IPS DF 19.7 (cell line): ENCODE results near the gene S100A14.

Source experiments
- DNase-seq: peaks from one replicate; pipeline ENCODE4 v3.0.0-alpha.2; 2013; ENCODE audit warnings: low read depth, low spot score

Gene S100A14

GRCh38 chr1:153639280-153639679, 23.2 kb upstream of the S100A14 start:
- DNase-seq = no peak

- no peak for DNase-seq
Measured at GRCh38 chr1:153638261-153638660, 22.1 kb upstream of the S100A14 start.

- no peak for DNase-seq
Measured at GRCh38 chr1:153636312-153636711, 20.2 kb upstream of the S100A14 start.

- no peak for DNase-seq
Measured at GRCh38 chr1:153635872-153636271, 19.7 kb upstream of the S100A14 start.

GRCh38 chr1:153633754-153634665, 17.9 kb upstream of the S100A14 start, which contains the start of gene CHTOP:
TSS of gene CHTOP (plus strand) at chr1:153634066. CDS start at chr1:153636589, 2,523 bp downstream.
- peak; percentile 96 for DNase-seq

- DNase-seq = no peak
Measured at GRCh38 chr1:153633161-153633753, 17.1 kb upstream of the S100A14 start.

GRCh38 chr1:153631047-153632022, 15.2 kb upstream of the S100A14 start:
- no peak for DNase-seq

- no peak for DNase-seq
Measured at GRCh38 chr1:153630384-153630783, 14.3 kb upstream of the S100A14 start.

GRCh38 chr1:153629971-153630370, 13.8 kb upstream of the S100A14 start:
- no peak for DNase-seq

GRCh38 chr1:153629343-153629665, 13.2 kb upstream of the S100A14 start:
- no peak for DNase-seq

GRCh38 chr1:153628638-153629342, 12.7 kb upstream of the S100A14 start:
- no peak for DNase-seq

GRCh38 chr1:153627715-153628626, 11.8 kb upstream of the S100A14 start, which contains the start of gene S100A1:
TSS of gene S100A1 (plus strand) at chr1:153628434. CDS start at chr1:153630522, 2,088 bp downstream.
- DNase-seq = no peak

GRCh38 chr1:153626904-153627714, 11.0 kb upstream of the S100A14 start, which contains the start of gene S100A13:
TSS of gene S100A13 (minus strand) at chr1:153627505. CDS start at chr1:153626472, 1,033 bp downstream.
- DNase-seq = peak; percentile 96

GRCh38 chr1:153626477-153626903, 10.4 kb upstream of the S100A14 start:
- no peak for DNase-seq

GRCh38 chr1:153624965-153625611, 9.0 kb upstream of the S100A14 start:
- DNase-seq = no peak

GRCh38 chr1:153623101-153623500, 7.0 kb upstream of the S100A14 start:
- DNase-seq = no peak

- no peak for DNase-seq
Measured at GRCh38 chr1:153619171-153619570, 3.0 kb upstream of the S100A14 start.

GRCh38 chr1:153617663-153618062, 1.5 kb upstream of the S100A14 start:
- DNase-seq = no peak
